Left hindlimb (tissue), 1 donor: ENCODE data around the gene AQP1.
A peak's percentile ranks its signal among the peaks of the same experiment; 100 is the strongest.

ENCODE experiments used
- DNase-seq: peaks from one replicate; pipeline ENCODE4 v3.0.0-alpha.2; 2018

Gene AQP1

DNA sequence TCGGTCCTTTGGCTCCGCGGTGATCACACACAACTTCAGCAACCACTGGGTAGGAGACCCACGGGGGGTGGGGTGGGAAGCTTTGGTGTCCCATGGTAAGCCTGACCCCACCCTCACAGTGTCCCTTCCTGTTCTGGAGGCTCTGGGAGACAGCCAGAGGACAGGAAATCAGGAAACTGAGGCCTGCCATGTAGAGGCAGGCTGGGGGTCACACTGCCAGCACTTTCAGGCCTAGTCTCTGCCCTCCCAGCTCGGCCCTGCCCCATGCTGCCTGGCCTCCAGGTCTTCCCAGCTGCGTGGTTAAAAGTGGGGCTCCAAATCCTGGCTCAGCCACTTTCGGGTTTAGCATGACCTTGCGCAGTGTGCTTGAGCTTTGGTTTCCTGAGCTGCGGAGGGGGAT is 10.9 kb downstream of the AQP1 start:
- peak; percentile 31 for DNase-seq

DNA sequence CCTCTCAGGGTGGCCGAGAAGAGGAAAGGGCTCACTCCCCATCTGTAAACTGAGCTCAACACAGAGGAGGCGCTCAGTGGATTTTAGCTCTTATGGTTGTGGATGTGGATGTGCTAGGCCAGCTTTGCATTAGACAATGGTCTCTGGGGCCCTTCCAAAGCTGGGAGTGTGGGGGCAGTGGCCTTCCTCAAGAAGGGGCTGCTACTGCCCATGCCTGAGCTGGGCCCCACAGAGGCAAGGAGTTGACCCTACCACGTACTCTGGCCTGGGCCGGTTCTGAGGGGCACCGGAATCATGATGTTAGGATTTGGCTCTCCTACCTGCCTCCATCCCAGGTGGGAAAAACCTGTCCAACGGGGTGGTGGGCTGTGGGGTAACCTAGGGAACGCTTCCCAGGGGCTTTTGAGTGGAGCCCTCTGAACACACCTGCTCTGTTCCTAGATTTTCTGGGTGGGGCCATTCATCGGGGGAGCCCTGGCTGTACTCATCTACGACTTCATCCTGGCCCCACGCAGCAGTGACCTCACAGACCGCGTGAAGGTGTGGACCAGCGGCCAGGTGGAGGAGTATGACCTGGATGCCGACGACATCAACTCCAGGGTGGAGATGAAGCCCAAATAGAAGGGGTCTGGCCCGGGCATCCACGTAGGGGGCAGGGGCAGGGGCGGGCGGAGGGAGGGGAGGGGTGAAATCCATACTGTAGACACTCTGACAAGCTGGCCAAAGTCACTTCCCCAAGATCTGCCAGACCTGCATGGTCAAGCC is 11.5 kb downstream of the AQP1 start:
- peak; percentile 17 for DNase-seq

DNA sequence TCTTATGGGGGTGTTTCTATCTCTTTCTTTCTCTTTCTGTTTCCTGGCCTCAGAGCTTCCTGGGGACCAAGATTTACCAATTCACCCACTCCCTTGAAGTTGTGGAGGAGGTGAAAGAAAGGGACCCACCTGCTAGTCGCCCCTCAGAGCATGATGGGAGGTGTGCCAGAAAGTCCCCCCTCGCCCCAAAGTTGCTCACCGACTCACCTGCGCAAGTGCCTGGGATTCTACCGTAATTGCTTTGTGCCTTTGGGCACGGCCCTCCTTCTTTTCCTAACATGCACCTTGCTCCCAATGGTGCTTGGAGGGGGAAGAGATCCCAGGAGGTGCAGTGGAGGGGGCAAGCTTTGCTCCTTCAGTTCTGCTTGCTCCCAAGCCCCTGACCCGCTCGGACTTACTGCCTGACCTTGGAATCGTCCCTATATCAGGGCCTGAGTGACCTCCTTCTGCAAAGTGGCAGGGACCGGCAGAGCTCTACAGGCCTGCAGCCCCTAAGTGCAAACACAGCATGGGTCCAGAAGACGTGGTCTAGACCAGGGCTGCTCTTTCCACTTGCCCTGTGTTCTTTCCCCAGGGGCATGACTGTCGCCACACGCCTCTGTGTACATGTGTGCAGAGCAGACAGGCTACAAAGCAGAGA is 12.2 kb downstream of the AQP1 start:
- peak; percentile 15 for DNase-seq

DNA sequence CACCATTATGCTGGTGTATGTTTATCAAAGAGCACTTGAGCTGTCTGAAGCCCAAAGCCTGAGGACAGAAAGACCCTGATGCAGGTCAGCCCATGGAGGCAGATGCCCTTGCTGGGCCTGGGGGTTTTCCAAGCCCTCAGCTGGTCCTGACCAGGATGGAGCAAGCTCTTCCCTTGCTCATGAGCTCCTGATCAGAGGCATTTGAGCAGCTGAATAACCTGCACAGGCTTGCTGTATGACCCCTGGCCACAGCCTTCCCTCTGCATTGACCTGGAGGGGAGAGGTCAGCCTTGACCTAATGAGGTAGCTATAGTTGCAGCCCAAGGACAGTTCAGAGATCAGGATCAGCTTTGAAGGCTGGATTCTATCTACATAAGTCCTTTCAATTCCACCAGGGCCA is 13.0 kb downstream of the AQP1 start:
- DNase-seq, result no peak

DNA sequence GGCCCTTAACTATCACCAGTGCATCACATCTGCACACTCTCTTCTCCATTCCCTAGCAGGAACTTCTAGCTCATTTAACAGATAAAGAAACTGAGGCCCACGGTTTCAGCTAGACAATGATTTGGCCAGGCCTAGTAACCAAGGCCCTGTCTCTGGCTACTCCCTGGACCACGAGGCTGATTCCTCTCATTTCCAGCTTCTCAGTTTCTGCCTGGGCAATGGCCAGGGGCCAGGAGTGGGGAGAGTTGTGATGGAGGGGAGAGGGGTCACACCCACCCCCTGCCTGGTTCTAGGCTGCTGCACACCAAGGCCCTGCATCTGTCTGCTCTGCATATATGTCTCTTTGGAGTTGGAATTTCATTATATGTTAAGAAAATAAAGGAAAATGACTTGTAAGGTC is 13.5 kb downstream of the AQP1 start:
- no peak for DNase-seq

DNA sequence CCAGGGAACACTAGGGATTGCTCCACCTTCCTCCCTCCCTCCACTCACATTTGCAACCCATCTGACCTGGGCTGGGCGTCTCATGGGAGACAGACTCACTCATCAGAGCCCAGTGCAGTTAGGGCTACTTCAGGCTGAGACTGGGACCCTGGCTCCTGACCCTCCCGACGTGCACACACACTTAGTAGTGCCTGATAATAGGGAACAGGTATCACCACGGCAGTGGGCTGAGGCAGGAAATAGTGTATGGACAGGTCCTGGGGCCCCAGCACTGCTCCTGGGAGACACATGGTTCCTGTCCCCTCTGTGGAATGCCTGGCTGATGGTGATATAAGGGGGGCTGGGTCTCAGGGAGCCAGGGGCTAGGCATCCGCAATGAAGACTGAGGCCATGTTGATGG is 14.3 kb downstream of the AQP1 start:
- DNase-seq, result no peak

DNA sequence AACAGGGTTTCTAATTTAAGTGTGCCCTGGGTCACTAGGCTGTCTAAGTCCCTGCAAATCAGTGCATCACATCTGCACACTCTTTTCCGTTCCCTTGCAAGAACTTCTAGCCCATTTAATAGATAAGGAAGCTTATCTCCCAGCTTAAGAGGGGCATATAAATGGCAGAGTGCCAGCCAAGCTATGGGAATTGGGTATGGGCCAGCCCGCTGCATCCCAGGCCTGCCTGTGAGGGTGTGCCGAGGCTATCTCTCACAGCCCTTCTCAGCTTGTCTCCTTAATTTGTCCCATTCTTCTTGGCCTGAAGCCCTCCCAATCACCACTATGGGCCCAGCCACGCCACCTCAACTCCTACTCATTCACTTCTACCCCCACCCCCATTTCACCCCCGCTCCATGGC is 14.7 kb downstream of the AQP1 start:
- DNase-seq, result no peak

DNA sequence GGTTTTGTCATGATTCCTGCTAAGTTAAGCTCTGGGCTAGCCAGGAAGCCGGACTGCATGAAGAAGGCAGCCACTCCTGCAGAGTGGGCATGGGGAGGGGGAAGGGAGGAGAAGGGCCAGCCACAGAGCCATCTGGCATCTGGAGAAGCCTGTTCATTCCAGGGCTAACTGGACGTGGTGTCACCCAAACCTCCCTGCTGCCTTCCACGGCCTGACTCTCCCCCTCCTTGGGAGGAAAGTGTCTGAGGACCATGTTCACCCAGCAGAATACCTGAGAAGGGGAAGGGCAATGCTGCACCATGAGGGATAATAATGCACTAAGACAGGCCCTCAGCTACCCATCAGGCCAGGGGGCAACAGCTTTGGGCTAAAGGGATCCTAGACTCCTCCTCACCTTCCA is 15.4 kb downstream of the AQP1 start:
- DNase-seq, result no peak

DNA sequence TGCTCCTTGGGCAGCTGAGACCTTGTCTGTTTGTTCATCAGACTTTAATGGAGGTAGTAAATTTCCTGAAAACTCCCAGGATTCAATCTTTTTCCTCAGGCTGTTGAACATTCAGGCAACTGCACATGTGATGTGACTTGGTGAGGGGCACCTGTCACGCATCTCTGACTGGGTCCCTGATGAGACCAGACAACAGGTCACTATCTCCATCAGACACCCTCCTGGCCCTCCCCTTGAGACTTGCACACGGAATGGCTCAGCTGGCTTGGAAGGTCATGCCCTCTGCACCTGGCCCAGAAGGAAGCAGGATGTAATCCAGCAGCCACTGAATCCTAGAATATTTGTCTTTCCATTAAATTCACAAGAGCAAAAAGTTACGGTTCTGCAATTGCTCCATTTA is 15.9 kb downstream of the AQP1 start:
- DNase-seq, result no peak

DNA sequence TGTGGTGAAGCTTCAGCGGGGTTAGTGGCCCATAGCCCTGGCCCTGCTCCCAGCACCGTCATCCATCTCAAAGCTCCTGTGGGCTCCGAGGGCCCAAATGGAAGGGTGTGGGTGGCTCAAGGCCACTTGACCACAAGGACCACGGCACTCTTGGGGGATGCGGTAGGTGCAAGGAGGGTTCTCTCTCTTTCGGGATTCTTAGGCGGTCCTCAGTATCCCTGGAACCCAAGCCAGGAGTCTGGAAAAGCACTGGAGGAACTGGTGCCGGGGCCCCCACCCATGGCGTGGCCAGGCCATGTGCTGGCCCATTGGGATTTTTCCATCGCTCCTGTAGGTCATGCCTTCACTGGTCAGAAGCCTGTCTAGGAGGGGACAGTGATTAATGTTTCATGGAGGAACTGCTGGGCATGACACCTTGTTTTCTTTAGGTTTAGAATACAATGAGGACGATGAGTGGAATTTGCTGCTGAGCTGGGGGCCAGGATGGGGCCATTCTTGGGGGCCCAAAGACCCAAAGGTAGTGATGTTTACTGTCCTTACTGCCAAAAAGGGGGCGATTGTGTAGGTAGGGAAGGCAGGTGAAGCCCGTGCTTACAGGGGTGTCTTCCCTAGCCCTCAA is 16.7 kb downstream of the AQP1 start:
- no peak for DNase-seq

DNA sequence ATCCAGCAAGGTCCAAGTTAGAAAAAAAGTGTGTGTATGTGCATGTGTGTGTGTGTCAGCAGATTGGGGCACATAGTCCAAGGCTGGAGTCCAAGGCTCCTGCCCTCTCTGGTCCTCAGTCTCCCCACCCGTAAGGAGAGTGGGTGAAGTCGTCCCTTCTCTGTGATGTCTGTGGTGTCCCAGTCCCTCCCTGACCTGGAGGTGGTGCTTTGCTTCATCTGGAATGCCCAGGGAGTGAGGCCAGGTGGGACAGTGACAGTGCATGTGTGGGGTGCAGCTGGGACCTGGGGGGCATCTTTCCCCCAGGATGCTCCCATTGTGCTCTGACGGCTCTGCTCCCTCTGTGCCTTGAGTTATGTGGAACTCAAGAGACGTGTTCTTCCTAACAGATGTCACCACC is 18.0 kb downstream of the AQP1 start:
- no peak for DNase-seq

DNA sequence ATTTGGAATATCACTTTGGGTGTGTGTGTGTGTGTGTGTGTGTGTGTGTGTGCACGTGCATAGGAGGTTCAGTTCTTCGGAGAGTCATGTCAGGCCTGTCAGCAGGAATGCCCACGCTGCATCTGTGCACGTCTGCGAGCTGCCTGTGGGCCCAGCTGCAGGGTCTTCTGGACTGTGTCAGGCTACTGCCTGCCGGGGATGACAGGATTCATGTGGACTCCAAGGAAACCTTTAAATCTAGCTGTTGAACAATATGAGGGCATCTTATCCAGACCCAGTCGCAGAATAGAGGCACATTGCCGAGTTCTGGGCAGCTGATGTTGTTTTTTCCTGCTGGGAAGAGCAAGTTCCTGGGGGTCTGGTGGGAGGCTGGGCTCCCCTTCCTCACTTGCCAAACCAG is 19.0 kb downstream of the AQP1 start:
- DNase-seq, result peak; percentile 43

DNA sequence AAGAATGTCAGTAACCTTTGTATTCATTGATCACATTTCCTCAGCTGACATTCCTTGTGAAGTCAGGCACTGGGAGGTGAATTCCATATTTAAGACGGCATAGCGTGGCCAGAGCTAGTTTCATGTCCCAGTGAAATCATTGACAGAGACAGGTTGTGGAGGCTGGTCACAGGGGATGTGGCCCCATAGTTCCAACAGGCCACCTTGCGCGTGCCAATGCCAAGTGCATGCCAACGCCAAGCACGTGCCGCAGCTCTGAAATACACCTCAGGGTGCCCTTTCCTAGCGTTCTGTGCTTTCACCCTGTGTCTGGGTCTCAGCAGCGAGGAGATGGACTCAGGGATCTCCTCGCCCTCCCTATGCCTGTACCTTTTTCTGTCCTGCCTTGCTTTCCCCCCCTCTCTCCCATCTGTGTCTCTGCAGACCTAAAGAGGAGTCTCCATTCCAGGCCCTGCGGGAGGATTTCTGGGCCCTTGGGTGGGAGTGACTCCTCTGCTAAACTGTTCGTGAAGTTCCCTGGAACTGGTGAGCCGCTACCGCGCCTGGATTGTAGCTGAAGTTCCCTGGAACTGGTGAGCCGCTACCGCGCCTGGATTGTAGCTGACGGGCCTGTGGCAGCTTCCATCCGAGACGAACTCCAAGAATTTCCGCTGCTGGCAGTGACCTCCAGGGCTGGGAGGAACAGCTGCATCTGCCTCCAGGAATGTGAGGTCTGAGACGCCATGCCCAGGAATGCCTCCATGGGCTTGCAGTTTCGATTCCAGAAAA is 19.7 kb downstream of the AQP1 start:
- peak; percentile 61 for DNase-seq

DNA sequence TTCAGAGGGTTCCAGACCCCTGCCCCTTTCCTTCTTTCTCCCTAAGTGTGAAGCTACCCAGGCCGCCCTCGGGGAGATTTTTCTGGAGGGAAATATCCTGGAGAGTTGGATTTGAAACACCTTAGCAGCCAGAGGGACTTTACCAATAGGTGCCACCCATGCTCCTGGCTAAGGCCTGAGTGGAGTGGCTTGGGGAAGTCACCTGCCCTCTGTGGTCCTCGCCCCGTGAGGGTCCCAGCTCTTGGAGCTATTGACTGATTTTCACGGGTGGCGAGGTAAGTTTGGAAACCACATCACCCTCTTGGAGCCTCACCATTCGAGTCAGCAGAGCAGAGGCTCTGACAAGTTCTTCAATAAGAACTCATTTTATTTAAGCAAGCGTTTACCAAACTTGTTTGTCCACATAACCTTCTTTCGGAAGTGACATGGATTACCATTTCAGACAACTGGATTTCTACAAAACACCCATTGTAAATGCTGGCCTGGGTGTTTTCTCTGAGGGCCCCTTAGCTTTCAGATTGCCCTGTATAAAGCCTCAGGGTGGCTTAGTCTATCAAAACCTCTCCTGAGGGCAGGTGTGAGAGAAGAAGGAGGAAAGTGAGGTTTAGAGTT is 20.4 kb downstream of the AQP1 start:
- DNase-seq, result no peak

DNA sequence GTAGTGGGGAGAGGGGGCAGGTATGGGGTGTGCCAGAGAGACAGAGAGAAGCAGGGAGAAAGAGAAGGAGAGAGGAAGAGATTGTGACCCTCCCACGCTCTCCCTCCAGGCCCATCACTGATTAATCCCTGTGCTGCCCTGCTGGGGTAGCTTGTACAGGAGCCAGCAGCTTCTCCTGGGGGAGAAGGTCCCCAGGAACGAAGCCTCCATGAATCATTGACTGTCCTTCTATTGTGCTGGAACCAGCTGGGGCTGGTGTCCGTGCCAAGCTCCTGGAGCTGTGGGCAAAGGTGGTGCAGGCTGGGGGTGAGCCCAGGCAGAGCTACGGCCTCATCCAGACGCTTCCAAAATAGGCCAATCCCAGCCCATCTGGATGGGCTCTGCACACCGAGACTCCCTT is 20.9 kb downstream of the AQP1 start:
- DNase-seq, result no peak

DNA sequence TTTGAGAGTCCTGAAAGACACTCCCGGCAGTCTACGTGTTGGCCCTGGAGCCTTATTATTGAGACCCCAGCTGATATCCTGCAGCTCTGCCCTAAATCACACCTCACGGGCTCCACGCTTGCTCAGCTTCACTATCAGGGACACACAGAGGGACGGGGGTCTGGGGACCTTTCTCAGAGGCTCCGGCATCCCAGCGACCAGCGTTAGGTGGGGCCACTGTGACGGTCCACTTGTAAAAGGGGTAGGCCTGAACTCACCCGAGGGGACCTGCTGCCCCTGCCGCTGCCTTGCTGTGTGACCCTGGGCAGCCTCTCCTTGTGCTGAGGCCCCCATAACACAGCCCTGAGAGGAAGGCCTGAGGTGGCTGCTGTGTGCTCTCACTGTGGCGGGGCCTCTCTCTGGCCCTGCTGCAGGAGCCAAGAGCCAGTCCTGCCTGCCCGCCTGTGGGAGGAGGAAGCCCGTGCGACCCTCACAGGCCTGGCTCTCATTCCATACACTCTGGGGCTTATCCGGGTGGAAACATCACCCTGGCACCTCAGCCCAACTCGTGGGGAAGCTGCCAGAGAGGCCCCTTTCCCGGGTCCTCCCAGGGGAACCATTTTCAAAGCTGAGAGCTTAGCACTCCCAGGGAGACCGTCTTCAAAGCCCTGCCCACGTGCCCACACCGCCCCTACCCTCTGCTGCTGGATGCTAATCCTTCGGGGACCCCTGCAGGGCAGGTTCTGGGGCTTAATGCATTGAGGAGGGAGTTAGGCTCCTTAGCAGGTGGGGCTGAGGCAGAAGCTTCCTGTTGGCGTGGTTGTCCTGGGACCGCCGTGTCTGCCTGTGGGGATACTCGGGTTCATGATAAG is 21.7 kb downstream of the AQP1 start:
- DNase-seq, result no peak

DNA sequence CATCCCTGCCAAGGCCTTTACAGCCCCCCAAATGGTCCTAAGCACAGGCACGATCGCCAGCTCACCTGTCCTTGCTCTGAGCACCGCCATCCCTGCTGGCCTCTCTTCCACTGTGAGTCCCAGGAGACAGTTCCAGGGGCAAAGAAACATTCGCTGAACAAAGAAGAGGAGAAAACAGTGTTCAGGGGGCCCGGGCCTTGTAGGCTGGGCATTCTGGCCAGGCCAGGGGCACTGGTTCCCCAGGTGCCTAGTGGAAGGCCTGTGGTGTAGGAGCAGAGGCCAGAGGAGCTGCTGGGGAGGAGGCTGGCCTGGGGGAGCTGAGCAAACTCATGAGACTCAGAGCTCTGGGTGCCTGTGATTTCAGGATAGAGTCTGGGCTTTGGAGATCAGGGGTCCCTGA is 22.6 kb downstream of the AQP1 start:
- DNase-seq, result no peak

DNA sequence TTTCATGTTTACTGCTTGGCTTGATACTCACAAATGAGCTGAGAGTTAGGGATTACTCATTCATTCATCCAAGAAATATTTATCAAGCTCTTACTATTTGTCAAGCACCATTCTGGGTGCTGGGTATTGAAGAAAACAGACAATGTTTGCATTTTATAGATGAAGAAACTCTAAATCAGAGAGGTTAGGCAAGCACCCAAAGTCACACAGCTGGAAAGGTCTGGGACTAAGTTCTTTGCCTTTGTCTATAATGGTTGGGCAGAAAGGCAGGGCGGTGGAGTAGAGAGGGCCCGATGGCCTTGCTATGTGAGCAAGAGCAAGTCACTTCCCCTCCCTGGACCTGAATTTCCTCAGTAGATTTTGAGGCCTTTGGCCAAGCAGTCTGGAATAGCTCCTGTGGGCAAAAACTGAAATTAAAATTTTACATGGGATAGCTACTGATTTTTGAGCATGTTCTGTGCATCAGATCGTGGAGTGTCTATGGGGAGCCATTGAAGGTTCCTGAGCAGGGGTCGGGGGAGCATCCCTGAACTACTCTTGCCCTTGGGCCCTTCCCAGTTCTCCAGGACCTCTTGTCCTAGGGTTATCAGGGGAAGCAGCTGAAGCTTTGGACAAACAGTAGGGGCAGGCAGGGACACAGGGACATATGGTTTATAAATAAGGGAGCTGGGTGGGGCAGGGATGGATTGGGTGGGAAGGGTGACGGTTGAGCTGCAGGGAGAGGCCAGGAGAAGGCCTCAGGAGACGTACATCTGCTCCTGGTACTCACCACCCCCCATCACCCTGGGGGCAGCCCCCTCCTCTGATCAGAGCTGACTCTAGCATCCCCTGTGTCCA is 23.3 kb downstream of the AQP1 start:
- no peak for DNase-seq

DNA sequence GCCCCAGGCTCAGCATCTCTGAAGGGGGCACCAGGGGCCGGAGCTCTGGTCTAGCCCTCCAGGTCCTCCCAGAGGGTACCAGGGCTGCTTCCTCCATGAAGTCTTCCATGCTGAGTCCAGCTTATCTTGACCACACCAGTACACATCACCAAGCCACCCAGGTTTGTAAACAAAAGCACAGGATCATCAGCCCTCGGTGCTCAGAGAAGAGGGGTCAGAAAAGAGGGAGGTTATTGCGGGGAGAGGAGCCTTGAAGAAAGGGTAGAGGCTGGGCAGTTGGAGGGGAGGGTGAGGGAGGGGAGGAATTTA is 23.9 kb downstream of the AQP1 start:
- DNase-seq, result no peak

DNA sequence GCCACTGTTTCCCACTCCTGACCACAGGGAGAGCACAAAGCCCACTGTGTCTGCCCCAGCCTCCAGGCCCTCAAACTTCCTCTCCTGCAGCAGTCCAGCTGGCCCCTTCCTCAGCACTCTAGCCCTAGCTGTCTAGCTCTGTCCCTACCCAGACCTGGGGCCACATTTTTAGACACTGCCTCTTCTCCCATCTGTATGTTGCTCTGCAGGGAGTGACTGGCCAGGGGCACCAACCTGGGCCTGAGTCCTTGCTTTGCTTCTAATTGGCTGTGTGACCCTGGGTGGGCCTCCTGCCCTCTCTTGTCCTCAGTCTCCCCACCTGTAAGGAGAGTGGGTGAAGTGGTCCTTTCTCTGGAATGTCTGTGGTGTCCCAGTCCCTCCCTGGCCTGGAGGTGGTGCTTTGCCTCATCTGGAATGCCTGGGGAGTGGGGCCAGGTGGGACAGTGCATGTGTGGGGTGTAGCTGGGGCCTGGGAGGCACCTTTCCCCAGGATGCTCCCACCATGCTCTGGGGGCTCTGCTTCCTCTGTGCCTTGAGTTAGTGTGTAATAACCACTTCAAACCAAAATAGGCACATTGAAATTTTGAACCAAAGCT is 25.1 kb downstream of the AQP1 start:
- DNase-seq, result no peak

DNA sequence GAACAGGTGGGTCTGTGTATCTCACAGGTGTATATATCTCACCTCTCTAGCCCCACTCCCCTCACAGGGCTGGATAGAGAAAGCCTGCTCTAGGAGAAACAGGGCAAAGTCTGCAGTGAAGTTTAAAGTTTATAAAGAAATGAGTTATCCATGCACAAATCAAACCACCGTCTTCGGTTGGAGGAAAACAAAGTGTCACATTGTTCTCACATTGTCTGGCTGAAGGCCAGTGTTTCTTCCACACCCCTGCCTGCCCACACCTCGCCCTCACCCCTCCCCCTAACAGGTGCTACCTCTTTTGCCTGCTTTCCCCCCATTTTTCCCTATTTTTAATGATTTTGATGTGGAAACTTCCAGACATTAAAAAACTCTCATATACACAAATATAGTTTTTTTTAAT is 25.8 kb downstream of the AQP1 start:
- DNase-seq, result no peak
